HepG2 (cell line): ENCODE results near the gene INAFM2. TPM values are rescaled to one million over a fixed set of nuclear protein-coding genes. Genes with fewer than 3 reads are reported as not detected.

ENCODE experiments used
- ATAC-seq: fragments of 200-7000 bp; cut with Tn5 transposase; 3 replicates; pipeline ENCODE4 v1.9.1; 2020; ENCODE audit warnings: mild to moderate bottlenecking, moderate library complexity
- BruUV-seq: library from RNA; stranded (reverse); fragments of 400-500 nt; replicated peaks from 2 replicates; lab custom pipeline; 2021; lab: Mats Ljungman, UMichigan
- CTCF ChIA-PET: fragments of 300-600 bp; formaldehyde crosslinking; extraction: SDS; loops from one replicate; lab custom pipeline; 2021; ENCODE audit warnings: low total read pairs, inconsistent platforms, low intra/inter-chr PET ratio; lab: Yijun Ruan, JAX
- POLR2A ChIA-PET: fragments of 350-600 bp; sonication (Branson Sonifier 250); formaldehyde crosslinking; loops from one replicate; lab custom pipeline; 2020; ENCODE audit warnings: antibody characterized with exemption, inconsistent platforms; lab: Yijun Ruan, JAX
- DNase-seq: peaks from one replicate; pipeline ENCODE4 v3.0.0-alpha.2; 2015; ENCODE audit warnings: low spot score
- FAIRE-seq: peaks from 3 replicates; lab custom pipeline; 2011; peaks lifted over from hg19 to GRCh38; lab: Jason Lieb, UNC
- H2AFZ ChIP-seq: one replicate; pipeline ENCODE4 v1.6.1; 2011; ENCODE audit warnings: low read length, inconsistent platforms
- H3K27ac ChIP-seq: fragments of 300-600 bp; 3 replicates; pipeline ENCODE4 v1.8.0; 2011; ENCODE audit warnings: mixed run types, mild to moderate bottlenecking, mixed read lengths, low read length, inconsistent platforms; ENCODE audit not compliant: insufficient read depth; ENCODE audit errors: extremely low read length
- H3K27me3 ChIP-seq, 2 experiments: fragments of 200-600 bp in 1 of 2; 2 replicates in 1 of 2; 3 replicates in 1 of 2; pipeline versions ENCODE4 v1.6.0 to v1.8.0; 2011; ENCODE audit warnings: low read length in 2 of 2, mild to moderate bottlenecking in 2 of 2, moderate library complexity in 2 of 2, inconsistent platforms in 1 of 2; ENCODE audit not compliant: insufficient read depth in 2 of 2, control insufficient read depth in 1 of 2
- H3K36me3 ChIP-seq, 2 experiments: fragments of 200-600 bp in 1 of 2; replicated peaks in 1 of 2; 2 replicates in 1 of 2; 3 replicates in 1 of 2; pipeline versions ENCODE4 v1.5.1 to v1.8.0; 2011; ENCODE audit warnings: low read length in 2 of 2, inconsistent platforms in 1 of 2; ENCODE audit not compliant: insufficient read depth in 2 of 2, control insufficient read depth in 1 of 2
- H3K4me1 ChIP-seq: 2 replicates; pipeline ENCODE4 v1.5.1; 2012; ENCODE audit warnings: low read length, inconsistent platforms; ENCODE audit not compliant: insufficient read depth
- H3K4me2 ChIP-seq: 2 replicates; pipeline ENCODE4 v1.6.0; 2011; ENCODE audit warnings: low read depth, low read length, inconsistent platforms
- H3K4me3 ChIP-seq, 3 experiments: fragments of 200-600 bp in 1 of 3; sonication (generic), shearing (Covaris generic) in 1 of 3; replicated peaks in 1 of 3; 2 replicates each; pipeline ENCODE4 v1.5.1; 2011 to 2016; ENCODE audit warnings: low read length in 3 of 3, inconsistent platforms in 2 of 3, low read depth in 2 of 3, mild to moderate bottlenecking in 2 of 3, control low read depth in 1 of 3, mixed read lengths in 1 of 3; ENCODE audit not compliant: insufficient read depth in 1 of 3
- H3K79me2 ChIP-seq: one replicate; pipeline ENCODE4 v1.6.1; 2011; ENCODE audit warnings: low read length, inconsistent platforms; ENCODE audit not compliant: insufficient read depth
- H3K9ac ChIP-seq: 2 replicates; pipeline ENCODE4 v1.6.0; 2011; ENCODE audit warnings: mild to moderate bottlenecking, low read depth, low read length, inconsistent platforms; ENCODE audit not compliant: insufficient read depth
- H3K9me3 ChIP-seq: 2 replicates; pipeline ENCODE4 v1.5.1; 2012; ENCODE audit warnings: mild to moderate bottlenecking, low read length
- H4K20me1 ChIP-seq: 2 replicates; pipeline ENCODE4 v1.6.0; 2011; ENCODE audit warnings: inconsistent platforms, mild to moderate bottlenecking, low read length, moderate library complexity; ENCODE audit not compliant: insufficient read depth
- CBFB ChIP-seq: sonication (generic); formaldehyde crosslinking; IDR thresholded peaks from 2 replicates; pipeline ENCODE4 v1.4.0; 2020; ENCODE audit warnings: missing genetic modification reagents
- ELF3 ChIP-seq: IDR thresholded peaks from 2 replicates; pipeline ENCODE4 v1.6.1; 2016; ENCODE audit warnings: missing genetic modification reagents, missing compliant biosample characterization
- EP300 ChIP-seq, 3 experiments: sonication (generic) in 1 of 3; formaldehyde crosslinking in 1 of 3; IDR thresholded peaks; 2 replicates each; pipeline versions ENCODE4 v1.5.1 to v1.6.1; 2011 to 2020; ENCODE audit warnings: low read depth in 2 of 3, low read length in 2 of 3, borderline replicate concordance in 1 of 3, improper control_type of control experiment in 1 of 3, mild to moderate bottlenecking in 1 of 3, missing genetic modification reagents in 1 of 3, moderate library complexity in 1 of 3
- PAWR ChIP-seq: sonication (generic); formaldehyde crosslinking; IDR thresholded peaks from 2 replicates; pipeline ENCODE4 v1.4.0; 2020; ENCODE audit warnings: missing genetic modification reagents, mild to moderate bottlenecking, borderline replicate concordance
- XRCC5 ChIP-seq: fragments of 200-400 bp; formaldehyde crosslinking; optimal IDR thresholded peaks from 2 replicates; pipeline ENCODE3; 2017; ENCODE audit warnings: mild to moderate bottlenecking, low read length
- ZIK1 ChIP-seq: sonication (generic); formaldehyde crosslinking; IDR thresholded peaks from 2 replicates; pipeline ENCODE4 v1.5.0; 2020; ENCODE audit warnings: mild to moderate bottlenecking, low read depth, missing genetic modification reagents, borderline replicate concordance
- ZNF335 ChIP-seq: sonication (generic); formaldehyde crosslinking; IDR thresholded peaks from 2 replicates; pipeline ENCODE4 v1.4.0; 2020; ENCODE audit warnings: missing genetic modification reagents
- ZNF709 ChIP-seq: sonication (generic); formaldehyde crosslinking; IDR thresholded peaks from 2 replicates; pipeline ENCODE4 v1.5.0; 2020; ENCODE audit warnings: mild to moderate bottlenecking, missing genetic modification reagents
- ZNF768 ChIP-seq: sonication (generic); formaldehyde crosslinking; IDR thresholded peaks from 2 replicates; pipeline ENCODE4 v1.4.0; 2020; ENCODE audit warnings: missing genetic modification reagents
- WGBS: methylation state at CpG from one replicate; pipeline ENCODE4 v1.1.6; 2017; ENCODE audit warnings: low lambda C conversion rate; 5-methylcytosine and 5-hydroxymethylcytosine counted together
- in situ Hi-C: cut with HindIII; loops from 2 replicates; pipeline ENCODE4 v1.10.0; 2017; ENCODE audit warnings: low pct_unique_long_range_greater_than_20kb; ENCODE audit not compliant: extremely low pct_ligation_motif_present
- intact Hi-C: fragments of 100-400 bp; cut with micrococcal nuclease; formaldehyde crosslinking; loops from one replicate; pipeline ENCODE4 v1.10.0; 2022; ENCODE audit not compliant: unreplicated experiment
- polyA plus RNA-seq, 8 experiments: library from polyadenylated mRNA; depleted of rRNA in 3 of 8; stranded (reverse) in 7 of 8; unstranded in 1 of 8; fragments of >200 nt; fragmentation: Illumina TruSeq in 4 of 8; extraction: Trizol in 4 of 8; gene quantifications; 2 replicates each; pipeline versions ENCODE4 v1.2.1 to v1.2.3, GENCODE V29; 2011 to 2016; ENCODE audit warnings: low read depth in 4 of 8, missing spikeins in 1 of 8, mixed read lengths in 1 of 8; ENCODE audit not compliant: insufficient read depth in 1 of 8
- total RNA-seq, 5 experiments: library from RNA; depleted of rRNA; stranded (reverse); fragments of >200 nt; fragmentation: Illumina TruSeq; extraction: Trizol; gene quantifications; 2 replicates each; pipeline ENCODE4 v1.2.3, GENCODE V29; 2016; ENCODE audit warnings: low read depth in 1 of 5
- TF ChIP-seq, protein P1 (sequence below): IDR thresholded peaks from 2 replicates; pipeline ENCODE4 v1.6.1; 2016; ENCODE audit warnings: low read depth
- TF ChIP-seq, protein P2 (sequence below): sonication (generic); formaldehyde crosslinking; IDR thresholded peaks from 2 replicates; pipeline ENCODE4 v1.4.0; 2020; ENCODE audit warnings: mild to moderate bottlenecking, missing genetic modification reagents

INAFM2 gene
- total and polyA plus RNA-seq, 2 of the 13 experiments (the other 11 are each of a cell fraction or from before 2014, with no cell fraction given) = 5.5 to 6.5 TPM

DNA sequence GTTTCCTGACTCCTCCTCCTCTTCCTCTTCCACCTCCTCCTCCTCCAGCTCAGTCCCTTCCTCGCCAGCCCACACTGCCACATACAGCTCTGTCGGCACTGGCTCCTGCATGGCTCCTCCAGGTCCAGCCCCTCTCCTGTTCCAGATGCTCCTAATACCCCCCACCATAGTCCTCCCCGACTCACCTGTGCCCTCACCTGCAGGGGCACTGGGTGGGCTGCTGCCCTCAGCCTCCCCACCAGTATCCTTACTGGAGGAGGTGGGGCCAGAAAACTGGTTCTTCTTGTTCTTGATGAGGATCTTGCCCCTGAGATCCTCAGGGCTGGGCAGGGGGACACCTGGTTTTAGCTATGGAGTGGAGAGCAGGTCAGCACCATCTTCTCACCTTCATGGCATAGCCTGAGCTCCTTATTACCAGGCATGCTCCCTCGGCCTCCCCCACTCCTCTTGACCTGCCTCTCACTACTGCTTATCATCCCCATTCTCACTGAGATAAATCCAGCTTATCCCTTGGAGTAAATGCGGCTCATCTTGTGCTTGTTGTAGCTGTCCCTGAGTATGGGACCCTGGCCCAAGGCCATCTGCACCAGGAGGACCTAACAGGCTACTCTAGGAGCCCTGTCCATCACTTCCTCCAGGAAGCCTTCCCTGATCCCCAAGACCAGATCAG lies 26.8 kb upstream of the INAFM2 start:
- Histone ChIP-seq H3K9ac (no peak overlapping the region), H3K4me1 (peaks cover 1% of the 10 kb centered on the region; the same call in 1 of the 2 replicates), H3K79me2 (no peaks in the 10 kb centered on the region), H3K36me3 (no peaks in the 10 kb centered on the region), H3K4me2 (no peak overlapping the region), H3K27me3 (peaks cover 16 to 91% of the 10 kb centered on the region in 2 experiments), H3K9me3 (no peaks in the 10 kb centered on the region), H2AFZ (no peak overlapping the region), H4K20me1 (no peaks in the 10 kb centered on the region), H3K4me3 (no peak overlapping the region), H3K27ac (no peak overlapping the region)
- no peak for DNase-seq
- no peak for ATAC-seq
- BruUV-seq = no TSS peak
- intact Hi-C loops = no loop called here
- TF ChIP-seq PAWR (CRISPR knock-in tag) = no peak
- no peak for TF ChIP-seq ELF3 (CRISPR knock-in tag)
- ChIA-PET CTCF (no interaction called here), POLR2A (interaction anchor here (1.5 kb wide), 1 partner anchor 26 kb away, joined by 3 read pairs; no protein-coding TSS in a partner anchor)
- no peak for FAIRE-seq
- in situ Hi-C loops = no loop called here
- WGBS = 6% methylated on average over 5 of the region's 5 CpGs

DNA sequence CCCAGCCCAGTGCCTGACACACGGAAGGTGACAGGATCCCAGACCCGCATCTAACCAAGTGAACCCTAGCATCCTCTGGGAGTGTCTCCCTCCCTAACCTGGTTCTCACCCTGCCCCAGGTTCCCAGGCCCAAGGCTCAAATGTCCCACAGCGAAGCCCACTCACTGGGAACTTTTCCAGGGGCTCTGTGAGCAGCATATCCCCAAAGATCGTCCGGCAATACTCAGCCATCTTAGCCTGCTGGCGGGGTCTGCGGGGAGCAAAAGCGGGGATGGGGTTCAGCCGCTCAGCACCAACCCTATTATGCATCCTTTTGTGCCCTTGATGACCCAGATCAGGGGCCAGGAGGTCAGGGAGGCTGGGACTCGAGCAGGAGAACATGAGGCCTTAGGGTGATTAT lies 26.1 kb upstream of the INAFM2 start:
- Histone ChIP-seq H3K9me3 (no peaks in the 10 kb centered on the region), H3K27me3 (peaks cover 15 to 91% of the 10 kb centered on the region in 2 experiments), H3K4me2 (no peak overlapping the region), H3K79me2 (no peaks in the 10 kb centered on the region), H3K9ac (no peak overlapping the region), H3K4me3 (no peak overlapping the region), H3K4me1 (no peaks in the 10 kb centered on the region), H4K20me1 (no peaks in the 10 kb centered on the region), H3K27ac (no peak overlapping the region), H2AFZ (no peak overlapping the region), H3K36me3 (no peaks in the 10 kb centered on the region)
- ChIA-PET POLR2A (no interaction called here), CTCF (no interaction called here)
- no peak for FAIRE-seq
- in situ Hi-C loops = no loop called here
- DNase-seq = no peak
- intact Hi-C loops = no loop called here
- BruUV-seq = no TSS peak
- no peak for ATAC-seq
- WGBS = 15% methylated on average over 7 of the region's 10 CpGs
- TF ChIP-seq, protein P1, sequence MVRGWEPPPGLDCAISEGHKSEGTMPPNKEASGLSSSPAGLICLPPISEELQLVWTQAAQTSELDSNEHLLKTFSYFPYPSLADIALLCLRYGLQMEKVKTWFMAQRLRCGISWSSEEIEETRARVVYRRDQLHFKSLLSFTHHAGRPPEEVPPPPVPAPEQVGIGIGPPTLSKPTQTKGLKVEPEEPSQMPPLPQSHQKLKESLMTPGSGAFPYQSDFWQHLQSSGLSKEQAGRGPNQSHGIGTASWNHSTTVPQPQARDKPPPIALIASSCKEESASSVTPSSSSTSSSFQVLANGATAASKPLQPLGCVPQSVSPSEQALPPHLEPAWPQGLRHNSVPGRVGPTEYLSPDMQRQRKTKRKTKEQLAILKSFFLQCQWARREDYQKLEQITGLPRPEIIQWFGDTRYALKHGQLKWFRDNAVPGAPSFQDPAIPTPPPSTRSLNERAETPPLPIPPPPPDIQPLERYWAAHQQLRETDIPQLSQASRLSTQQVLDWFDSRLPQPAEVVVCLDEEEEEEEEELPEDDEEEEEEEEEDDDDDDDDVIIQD = no peak
- TF ChIP-seq ZNF709 (CRISPR knock-in tag) (no peak), CBFB (CRISPR knock-in tag) (no peak), ZIK1 (CRISPR knock-in tag) (no peak), ZNF335 (CRISPR knock-in tag) (no peak), XRCC5 (no peak), ZNF768 (CRISPR knock-in tag) (no peak), EP300 (IDR thresholded peaks at IDR 0.05; ENCODE audit: low read depth in 2 of 2, low read length in 2 of 2) (no peak), EP300 (CRISPR knock-in tag; IDR thresholded peaks at IDR 0.05; ENCODE audit: borderline replicate concordance) (no peak)
- TF ChIP-seq, protein P2, sequence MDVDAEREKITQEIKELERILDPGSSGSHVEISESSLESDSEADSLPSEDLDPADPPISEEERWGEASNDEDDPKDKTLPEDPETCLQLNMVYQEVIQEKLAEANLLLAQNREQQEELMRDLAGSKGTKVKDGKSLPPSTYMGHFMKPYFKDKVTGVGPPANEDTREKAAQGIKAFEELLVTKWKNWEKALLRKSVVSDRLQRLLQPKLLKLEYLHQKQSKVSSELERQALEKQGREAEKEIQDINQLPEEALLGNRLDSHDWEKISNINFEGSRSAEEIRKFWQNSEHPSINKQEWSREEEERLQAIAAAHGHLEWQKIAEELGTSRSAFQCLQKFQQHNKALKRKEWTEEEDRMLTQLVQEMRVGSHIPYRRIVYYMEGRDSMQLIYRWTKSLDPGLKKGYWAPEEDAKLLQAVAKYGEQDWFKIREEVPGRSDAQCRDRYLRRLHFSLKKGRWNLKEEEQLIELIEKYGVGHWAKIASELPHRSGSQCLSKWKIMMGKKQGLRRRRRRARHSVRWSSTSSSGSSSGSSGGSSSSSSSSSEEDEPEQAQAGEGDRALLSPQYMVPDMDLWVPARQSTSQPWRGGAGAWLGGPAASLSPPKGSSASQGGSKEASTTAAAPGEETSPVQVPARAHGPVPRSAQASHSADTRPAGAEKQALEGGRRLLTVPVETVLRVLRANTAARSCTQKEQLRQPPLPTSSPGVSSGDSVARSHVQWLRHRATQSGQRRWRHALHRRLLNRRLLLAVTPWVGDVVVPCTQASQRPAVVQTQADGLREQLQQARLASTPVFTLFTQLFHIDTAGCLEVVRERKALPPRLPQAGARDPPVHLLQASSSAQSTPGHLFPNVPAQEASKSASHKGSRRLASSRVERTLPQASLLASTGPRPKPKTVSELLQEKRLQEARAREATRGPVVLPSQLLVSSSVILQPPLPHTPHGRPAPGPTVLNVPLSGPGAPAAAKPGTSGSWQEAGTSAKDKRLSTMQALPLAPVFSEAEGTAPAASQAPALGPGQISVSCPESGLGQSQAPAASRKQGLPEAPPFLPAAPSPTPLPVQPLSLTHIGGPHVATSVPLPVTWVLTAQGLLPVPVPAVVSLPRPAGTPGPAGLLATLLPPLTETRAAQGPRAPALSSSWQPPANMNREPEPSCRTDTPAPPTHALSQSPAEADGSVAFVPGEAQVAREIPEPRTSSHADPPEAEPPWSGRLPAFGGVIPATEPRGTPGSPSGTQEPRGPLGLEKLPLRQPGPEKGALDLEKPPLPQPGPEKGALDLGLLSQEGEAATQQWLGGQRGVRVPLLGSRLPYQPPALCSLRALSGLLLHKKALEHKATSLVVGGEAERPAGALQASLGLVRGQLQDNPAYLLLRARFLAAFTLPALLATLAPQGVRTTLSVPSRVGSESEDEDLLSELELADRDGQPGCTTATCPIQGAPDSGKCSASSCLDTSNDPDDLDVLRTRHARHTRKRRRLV = no peak
